GM06990 (cell line): ENCODE measurements around the gene TPBG.

Experiments used
- DNase-seq: peaks from one replicate; pipeline ENCODE4 v3.0.0-alpha.2; 2011; ENCODE audit not compliant: insufficient read length; ENCODE audit errors: extremely low read depth
- H3K27me3 ChIP-seq: replicated peaks from 2 replicates; pipeline ENCODE4 v1.6.0; 2011; ENCODE audit warnings: low read length; ENCODE audit not compliant: control insufficient read depth, insufficient read depth
- H3K36me3 ChIP-seq: 2 replicates; pipeline ENCODE4 v1.5.1; 2011; ENCODE audit warnings: low read length; ENCODE audit not compliant: control insufficient read depth, insufficient read depth
- H3K4me3 ChIP-seq: replicated peaks from 2 replicates; pipeline ENCODE4 v1.5.1; 2011; ENCODE audit warnings: low read depth, mild to moderate bottlenecking, control low read depth, low read length
- TF ChIP-seq, protein P1 (sequence below): IDR thresholded peaks from 2 replicates; pipeline ENCODE4 v1.5.1; 2011; ENCODE audit warnings: low read length, control low read depth, mild to moderate bottlenecking, inconsistent platforms; ENCODE audit not compliant: insufficient read depth, poor library complexity, severe bottlenecking

The TPBG gene

DNA sequence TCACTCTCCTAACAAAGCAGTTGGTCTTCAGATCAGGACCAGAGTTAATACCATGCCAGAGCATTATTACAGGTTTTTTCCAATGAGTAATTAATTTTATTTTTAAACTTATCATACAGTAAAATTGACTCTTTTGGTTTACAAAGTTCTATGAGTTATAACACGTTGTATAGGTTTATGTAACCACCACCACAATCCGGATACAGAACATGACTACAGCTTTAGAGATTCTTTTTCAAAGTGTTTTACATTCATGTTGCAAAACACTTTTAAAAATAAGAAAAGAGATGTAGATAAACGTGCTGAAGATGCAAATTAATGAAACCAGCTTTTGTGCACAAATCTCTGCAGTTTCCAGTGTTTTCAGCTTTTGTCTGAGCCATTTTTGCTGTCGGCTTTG lies 1.5 kb upstream of the TPBG start:
- Histone ChIP-seq H3K36me3 (no peaks in the 10 kb centered on the region; the same call in 1 of the 2 replicates), H3K27me3 (no peaks in the 10 kb centered on the region), H3K4me3 (no peak overlapping the region)
- TF ChIP-seq, protein P1, sequence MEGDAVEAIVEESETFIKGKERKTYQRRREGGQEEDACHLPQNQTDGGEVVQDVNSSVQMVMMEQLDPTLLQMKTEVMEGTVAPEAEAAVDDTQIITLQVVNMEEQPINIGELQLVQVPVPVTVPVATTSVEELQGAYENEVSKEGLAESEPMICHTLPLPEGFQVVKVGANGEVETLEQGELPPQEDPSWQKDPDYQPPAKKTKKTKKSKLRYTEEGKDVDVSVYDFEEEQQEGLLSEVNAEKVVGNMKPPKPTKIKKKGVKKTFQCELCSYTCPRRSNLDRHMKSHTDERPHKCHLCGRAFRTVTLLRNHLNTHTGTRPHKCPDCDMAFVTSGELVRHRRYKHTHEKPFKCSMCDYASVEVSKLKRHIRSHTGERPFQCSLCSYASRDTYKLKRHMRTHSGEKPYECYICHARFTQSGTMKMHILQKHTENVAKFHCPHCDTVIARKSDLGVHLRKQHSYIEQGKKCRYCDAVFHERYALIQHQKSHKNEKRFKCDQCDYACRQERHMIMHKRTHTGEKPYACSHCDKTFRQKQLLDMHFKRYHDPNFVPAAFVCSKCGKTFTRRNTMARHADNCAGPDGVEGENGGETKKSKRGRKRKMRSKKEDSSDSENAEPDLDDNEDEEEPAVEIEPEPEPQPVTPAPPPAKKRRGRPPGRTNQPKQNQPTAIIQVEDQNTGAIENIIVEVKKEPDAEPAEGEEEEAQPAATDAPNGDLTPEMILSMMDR, result no peak
- DNase-seq, result no peak

DNA sequence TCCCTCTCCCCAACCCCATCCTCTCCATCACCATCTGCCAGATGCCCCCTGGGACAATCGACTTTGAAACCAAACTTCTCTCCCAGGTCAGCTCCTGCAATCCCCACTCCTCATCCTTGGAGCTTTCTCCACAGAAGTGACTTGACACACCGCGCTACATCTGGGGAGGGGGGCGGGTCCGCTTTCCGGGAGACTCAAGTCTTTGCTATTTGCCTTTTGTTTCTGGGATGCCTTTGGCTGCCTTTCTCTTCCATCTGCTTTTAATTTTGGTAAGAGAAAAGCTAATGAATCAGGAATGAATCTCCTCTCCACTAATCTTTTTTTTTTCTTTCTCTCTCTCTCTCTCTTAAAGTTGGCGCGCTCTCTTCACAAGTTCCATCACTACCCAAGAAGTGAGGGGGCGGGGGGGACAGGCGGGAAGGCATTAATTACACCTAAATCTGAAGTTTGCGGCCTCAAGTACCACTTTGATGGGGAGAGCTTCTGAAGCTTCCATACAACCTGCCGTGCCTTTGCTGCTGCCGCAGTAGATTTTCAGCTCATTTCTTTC lies 664 bp upstream of the TPBG start:
- H3K27me3 ChIP-seq, result no peaks in the 10 kb centered on the region
- TF ChIP-seq, protein P1, result no peak
- DNase-seq, result no peak
- no peaks in the 10 kb centered on the region; the same call in 1 of the 2 replicates for H3K36me3 ChIP-seq
- peak overlapping the region; percentile 81 for H3K4me3 ChIP-seq

- peak overlapping the region; percentile 81 for H3K4me3 ChIP-seq
- H3K27me3 ChIP-seq, result no peaks in the 10 kb centered on the region
- TF ChIP-seq, protein P1, result peak; percentile 4
- no peaks in the 10 kb centered on the region; the same call in 1 of the 2 replicates for H3K36me3 ChIP-seq
- peak; percentile 58 for DNase-seq
Observed at GRCh38 chr6:82364087-82365015, 734 bp downstream of the TPBG start.

DNA sequence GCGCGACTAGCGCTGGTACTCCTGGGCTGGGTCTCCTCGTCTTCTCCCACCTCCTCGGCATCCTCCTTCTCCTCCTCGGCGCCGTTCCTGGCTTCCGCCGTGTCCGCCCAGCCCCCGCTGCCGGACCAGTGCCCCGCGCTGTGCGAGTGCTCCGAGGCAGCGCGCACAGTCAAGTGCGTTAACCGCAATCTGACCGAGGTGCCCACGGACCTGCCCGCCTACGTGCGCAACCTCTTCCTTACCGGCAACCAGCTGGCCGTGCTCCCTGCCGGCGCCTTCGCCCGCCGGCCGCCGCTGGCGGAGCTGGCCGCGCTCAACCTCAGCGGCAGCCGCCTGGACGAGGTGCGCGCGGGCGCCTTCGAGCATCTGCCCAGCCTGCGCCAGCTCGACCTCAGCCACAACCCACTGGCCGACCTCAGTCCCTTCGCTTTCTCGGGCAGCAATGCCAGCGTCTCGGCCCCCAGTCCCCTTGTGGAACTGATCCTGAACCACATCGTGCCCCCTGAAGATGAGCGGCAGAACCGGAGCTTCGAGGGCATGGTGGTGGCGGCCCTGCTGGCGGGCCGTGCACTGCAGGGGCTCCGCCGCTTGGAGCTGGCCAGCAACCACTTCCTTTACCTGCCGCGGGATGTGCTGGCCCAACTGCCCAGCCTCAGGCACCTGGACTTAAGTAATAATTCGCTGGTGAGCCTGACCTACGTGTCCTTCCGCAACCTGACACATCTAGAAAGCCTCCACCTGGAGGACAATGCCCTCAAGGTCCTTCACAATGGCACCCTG lies 1.6 kb downstream of the TPBG start:
- H3K4me3 ChIP-seq, result peak overlapping the region; percentile 81
- no peaks in the 10 kb centered on the region for H3K27me3 ChIP-seq
- no peaks in the 10 kb centered on the region; the same call in 1 of the 2 replicates for H3K36me3 ChIP-seq
- TF ChIP-seq, protein P1, result no peak
- DNase-seq, result peak; percentile 56

DNA sequence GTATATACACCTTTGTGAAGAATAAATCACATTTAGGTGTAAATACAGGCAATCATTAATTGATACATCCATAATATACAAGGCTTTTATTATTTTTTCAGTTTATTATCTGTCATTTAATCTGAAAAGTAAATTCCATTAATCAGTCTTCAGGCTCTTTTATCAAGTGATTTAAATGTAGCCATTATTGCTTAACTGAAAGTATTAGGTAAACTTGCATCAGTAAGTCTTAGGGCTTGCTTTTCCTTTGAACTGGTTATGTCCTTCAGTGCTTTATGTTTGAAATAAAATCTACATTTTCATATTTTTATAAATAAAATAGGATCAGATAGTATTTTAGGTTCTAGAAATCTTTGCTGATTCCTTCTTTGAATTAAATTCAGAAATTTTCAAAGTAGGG lies 4.1 kb downstream of the TPBG start:
- TF ChIP-seq, protein P1, result no peak
- no peaks in the 10 kb centered on the region; the same call in 1 of the 2 replicates for H3K36me3 ChIP-seq
- H3K27me3 ChIP-seq, result no peaks in the 10 kb centered on the region
- DNase-seq, result no peak
- H3K4me3 ChIP-seq, result no peak overlapping the region
